NCI-H345 treated with DMSO at 0.1 percent for 48 hours (cell line): ENCODE data around the gene KCNQ1OT1.

Source experiments
- DNase-seq: peaks from one replicate; lab custom pipeline; 2025; ENCODE audit not compliant: unreplicated experiment; lab: John Stamatoyannopoulos, UW

The KCNQ1OT1 gene

DNA sequence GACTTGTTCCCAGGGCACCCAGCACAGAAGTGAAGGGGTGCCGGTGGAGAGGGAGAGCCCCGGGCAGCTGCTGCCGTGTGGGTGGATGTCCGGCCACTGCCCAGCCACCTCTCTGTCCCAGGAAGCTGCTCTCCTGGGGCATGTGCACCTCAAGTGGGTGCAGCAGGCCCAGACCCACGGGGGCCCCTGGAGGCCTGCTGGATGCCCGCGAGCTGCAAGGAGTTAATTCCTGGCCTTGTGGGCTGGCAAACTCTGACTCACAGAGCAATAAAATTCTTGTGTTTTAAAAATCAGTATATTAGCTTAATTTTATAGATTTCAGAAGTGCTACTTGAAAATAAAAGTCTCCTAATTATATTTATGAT is 37.4 kb upstream of the KCNQ1OT1 start:
- no peak for DNase-seq

DNA sequence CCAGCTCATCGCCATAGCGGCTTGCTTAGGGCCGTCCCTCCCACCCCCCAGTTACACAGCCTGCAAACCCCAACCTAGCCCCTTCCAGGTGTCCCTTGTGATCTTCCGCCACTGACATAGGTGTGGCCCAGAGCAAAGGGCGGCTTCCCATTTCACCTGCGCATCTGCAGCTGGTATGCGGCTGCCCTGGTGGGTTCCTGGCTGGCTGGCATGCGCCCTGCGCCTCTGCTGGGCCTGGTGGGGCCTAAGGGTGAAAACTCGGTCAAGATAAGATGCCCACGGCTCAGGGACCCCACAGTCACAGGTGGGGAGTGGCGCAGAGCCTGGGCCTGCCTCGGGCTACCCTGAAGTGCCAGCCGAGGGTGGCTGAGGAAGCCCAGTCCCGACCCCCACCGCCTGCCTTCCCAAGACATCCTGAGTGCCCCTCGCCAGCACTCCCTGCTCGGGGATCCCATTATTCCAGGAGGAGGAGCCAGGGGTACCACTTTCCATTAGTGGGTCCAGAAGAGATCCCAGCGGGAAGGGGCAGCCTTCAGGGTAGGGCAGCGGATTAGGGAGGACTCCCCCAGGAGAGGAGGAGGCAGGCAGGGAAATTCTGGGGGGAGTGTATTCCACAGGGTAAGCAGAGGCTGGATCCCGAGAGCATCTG is 36.9 kb upstream of the KCNQ1OT1 start:
- DNase-seq: no peak

DNA sequence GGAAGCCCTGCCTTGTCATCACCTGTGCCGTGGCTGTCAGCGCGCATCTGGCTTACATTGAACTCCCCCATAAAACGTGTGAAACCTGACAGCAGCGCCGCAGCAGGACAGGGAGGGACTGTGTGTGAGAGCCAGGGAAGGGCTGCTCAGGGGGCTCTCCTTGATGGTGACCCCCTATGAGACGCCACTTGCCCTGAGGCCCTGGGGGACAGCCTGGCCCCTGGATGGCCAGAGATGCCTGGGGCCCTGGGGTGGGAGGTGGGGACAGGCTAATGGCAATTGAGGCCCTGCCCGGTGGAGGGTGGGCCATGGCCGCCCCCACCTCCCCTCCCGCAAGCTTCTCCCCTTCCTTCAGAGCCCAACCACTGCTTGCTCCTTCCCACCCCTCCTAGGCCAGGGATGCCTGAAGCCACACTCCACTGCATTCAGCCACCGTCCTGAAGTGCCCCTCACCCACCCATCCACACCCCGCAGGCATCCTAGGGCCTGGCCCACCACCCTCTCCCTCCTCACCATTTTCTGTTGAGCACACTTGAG is 35.3 kb upstream of the KCNQ1OT1 start:
- no peak for DNase-seq

DNA sequence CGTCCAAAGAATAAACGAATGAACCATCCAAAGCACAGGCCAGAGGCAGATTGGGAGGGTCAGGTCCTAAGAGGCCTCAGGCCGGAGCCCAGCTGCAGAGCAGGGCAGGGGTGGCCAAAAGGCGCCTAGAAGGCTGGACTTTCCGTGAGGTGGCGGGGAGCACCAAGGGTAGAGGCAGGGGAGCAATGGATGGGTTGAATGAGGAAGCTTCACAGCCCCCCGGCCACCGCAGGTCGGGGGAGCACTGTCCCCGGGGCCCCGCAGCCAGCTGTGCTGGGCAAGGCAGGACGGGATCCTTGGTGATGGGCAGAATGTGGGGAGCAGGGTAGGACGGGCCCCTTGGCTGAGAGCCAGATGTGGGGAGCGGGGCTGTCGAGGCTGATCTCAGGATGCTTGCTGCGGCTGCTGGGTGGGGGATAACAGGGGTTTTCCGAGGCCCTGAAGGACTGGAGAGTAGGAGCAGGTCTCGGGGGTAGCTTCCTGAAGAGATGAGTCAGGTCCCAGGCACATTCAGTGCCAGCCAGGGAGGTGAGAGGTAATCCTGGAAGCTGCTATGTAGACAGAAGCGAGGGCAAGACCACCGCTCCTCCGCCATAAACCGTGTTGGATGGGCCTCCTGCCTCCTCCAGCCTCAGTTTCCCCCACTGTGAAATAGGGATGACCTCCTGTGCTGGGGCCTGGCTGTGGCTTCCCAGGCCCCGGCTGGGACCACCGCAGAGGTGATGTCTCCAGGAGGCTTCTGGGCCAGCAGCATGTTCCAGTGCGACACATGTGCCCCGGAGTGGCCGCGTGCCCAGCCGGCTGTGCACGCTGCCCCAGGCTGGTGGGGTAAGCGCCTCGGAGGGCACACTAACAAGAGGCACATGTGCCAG is 34.6 kb upstream of the KCNQ1OT1 start:
- DNase-seq: no peak

DNA sequence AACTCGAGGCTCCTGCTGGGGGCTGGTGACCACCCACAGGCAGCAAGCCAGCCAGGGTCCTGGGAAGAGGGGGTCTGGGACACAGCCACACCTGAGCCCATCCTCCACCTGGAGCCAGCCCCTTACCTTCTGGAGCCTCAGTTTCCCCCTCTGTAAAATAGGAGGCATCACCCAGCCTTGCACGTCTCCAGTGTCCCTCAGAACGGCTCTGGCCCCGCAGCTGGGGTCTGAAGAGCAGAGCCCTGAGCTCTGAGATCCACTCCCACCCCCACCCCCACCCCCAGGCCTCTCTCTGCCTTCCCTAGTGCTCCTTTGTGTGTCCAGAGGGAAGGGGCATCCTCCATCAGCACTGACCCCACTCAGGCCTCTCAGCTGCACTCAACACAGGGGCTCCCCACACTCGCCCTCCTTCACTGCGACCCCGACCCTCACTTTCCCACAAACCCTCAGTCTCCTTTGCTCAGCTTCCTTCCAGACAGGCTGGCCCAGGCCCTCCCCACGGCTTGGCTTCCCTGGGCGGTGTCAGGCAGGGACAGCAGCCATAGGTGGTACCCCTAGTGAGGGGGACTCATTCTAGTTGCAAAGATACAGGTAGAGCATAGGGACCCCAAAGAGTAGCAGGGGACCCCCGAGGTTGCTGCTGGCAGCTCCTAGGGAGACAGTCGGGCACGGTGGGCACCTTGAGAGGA is 33.3 kb upstream of the KCNQ1OT1 start:
- DNase-seq: no peak

DNA sequence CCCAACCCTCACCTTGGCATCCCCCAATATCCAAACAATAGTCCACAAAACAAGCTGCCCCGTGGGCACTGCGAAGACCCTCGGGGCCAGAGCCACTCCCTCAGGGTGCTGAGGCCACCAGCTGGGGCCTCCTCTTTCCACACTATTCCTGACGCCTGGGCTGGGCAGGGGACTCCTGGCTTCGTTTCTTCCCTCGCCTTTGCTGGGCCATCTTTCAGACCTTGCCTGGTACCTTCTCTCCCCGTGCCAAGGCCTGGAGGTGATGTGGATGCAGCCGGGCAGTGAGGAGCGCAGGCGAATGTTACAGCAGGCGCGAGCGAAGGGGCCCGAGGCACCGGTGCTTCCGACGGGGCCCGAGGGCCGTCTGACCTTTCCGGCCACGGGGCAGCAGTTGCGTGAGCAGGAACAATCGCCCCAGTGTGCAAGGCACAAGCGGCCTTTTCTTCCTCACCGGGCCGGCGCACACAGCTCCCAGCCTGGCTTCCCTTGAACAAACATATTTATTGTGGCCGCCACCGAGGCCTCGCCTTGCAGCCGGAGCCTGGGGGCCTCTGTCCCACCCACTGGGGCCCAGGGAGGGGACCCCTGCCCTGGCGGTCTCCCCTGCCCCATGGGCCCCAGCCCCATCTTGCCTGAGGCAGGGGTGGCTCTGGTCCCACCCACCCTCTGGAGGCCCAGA is 32.6 kb upstream of the KCNQ1OT1 start:
- no peak for DNase-seq

DNA sequence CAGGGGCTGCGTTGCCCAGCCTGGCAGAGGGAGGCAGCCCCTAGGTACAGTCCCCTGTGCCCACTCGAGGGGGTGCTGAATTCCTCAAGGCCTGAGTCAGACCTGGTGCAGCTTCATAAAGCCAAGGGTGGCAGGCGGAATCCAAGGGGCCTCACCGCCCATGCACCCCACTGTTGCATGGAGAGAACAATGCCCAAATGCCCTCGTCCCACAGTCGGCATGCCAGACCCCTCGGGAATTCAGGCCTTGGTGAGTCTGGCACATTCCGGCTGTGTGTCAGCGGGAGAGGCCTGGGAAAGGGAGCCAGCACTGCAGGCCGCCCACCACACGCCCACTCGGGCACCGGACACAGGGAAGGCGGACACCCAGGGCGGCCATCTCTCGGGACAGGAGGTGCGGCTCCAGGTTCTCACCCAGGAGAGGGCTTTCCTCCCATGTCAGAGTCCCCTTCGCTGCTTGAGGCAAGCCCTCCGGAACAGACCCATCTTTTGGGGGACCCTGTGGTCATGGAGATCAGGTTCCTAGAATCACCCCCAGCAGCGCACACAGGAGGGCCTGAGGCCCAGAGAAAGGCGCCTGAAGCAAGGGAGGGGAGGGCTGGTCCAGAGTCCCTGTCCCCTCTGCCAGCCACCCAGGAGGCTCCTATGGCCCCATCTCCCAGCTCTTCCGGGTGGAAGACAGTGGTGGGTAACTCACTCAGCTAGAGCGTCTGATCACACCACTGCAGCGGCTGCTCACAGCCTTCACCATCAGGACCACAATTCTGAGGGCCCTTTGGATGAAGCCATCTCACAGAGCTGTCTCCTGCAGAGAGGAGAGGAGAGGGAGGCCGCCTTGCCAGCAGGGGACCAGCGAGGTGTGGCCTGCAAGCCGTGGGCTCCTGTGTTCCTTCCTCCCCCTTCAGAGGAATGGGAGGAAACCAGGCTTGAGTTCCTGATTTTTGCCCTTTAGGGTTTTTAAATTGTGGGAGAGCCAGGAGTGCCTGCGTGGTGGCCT is 31.6 kb upstream of the KCNQ1OT1 start:
- DNase-seq: no peak

DNA sequence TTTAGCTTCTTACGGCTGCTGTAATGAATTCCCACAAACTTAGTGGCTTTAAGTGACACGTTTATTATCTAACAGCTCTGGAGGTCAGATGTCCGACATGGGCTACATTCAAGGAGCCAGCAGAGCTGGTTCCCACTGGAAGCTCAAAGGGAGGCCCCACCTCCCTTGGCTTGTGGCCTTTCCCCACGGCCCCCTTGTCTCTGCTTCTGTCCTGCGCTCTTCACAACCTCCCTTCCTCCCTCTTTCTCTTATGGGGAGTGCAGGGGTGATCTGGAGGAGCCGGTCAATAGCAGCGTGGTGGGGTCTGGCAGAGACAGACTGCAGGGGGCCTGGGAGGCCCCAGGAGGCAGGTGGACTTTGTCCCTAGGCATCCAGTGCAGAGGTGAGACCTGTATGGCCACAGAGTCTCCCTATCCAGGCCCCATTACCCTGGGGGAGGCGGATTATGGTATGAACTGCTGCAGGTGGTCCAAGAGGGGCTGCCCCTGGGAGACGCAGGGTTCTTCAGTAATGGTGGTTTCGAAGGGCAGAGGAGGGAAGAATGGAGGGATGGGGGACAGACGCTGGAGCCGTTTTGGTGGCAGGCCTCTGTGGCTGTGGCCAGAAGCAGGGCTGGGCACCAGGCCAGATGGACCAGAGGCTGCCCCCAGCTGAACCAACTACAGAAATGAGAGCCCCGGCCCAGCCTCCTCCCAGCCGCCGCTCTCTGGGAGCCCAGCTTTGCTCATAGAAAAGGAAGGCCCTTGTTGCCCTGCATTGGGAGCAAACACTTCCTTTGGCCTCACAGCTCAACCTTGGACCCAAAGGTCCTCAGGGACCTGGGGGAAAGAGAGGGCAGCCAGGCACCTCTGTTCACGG is 30.7 kb upstream of the KCNQ1OT1 start:
- DNase-seq: no peak

DNA sequence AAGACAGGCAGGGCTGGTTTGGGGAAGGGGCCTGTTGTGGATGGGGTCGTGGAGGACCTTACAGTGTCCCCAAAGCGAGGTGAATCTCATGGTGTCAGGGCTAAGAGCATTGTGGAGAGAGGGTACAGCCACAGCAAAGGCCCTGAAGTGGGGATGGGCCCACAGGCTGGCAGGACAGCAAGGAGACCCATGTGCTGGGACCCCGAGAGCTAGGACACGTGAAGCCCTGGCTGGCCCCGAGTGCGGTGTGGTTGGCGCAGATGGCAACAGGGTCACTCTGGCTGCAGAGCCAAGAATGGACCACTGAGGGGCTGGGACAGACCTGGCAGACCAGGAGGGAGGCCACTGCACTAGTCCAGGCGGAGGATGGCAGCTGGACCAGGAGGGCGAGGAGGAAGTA is 30.0 kb upstream of the KCNQ1OT1 start:
- no peak for DNase-seq

DNA sequence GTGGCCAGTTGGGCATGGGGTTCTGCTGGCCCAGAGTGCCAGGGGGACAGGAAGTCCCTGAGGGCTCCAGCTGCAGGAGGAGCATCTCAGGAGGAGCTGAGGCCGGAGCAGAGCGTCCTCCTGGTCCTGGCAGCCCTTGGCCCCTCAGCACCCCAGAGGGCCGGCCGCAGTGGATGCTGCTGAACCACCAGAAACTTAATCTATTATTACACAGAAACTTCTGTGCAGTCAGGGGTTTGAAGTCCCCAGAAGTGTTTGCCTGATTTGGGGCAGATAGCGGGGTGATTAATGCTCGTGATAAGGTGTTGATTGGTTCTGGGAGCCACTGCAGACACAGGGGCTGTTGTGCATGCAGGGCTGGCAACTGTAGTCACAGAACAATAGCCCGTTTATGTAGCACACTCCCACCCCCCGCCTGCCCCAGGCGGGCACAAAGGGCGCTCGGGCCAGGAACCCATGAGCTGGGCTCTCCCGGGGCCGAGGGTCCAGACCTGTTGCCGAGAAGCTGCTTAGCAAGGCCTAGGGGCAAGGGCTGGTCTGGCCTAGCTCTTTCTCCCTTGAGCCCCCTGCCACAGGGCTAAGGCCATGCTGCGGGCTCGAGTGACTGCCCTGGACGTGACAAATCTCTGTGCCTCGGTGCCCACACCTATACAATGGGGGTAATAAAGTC is 29.0 kb upstream of the KCNQ1OT1 start:
- DNase-seq: no peak

DNA sequence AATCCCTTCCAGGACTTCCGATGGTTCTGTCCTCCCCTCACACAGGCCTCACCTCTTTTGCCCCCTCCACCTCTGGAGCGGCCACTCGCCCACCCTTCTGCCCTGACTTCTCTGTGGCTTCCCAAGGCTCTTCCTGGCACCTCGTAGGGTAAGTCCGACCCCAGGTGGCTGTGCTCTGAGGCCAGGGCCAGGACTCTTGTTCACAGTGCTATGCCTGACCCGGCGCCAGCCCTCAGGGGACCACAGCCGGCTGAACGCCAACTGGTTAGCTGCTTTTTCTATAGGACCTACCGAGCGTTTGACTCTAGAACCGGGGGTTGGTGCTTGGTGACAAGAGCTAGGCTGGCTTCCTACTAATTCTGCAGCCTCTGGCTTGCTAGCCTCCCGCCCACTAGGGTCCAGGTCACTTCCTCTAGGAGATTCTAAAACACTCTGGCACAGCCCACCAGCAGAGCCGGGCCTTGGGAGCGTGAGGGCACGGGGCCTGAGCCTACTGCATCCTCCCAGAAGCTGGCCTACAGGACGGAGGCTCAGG is 28.4 kb upstream of the KCNQ1OT1 start:
- DNase-seq: no peak

DNA sequence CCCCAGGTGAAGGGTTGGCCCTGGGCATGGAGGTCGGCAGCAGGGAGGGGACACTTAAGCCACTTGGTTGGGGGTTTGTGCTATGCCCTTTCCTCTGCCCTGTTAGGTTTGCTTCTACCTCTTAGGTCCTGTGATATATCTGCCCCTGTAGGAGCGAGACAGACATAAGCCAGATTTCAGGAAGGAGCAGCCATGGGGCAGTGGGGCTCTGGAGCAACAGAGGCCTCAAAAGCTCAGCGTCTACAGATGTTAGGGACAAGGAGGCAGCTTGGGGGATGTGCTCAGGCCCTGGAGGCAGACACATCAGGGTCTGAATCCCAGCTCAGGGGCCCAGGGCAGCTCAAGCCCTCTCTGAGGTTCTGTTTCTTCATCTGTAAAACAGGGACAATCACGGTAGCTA is 27.2 kb upstream of the KCNQ1OT1 start:
- no peak for DNase-seq

DNA sequence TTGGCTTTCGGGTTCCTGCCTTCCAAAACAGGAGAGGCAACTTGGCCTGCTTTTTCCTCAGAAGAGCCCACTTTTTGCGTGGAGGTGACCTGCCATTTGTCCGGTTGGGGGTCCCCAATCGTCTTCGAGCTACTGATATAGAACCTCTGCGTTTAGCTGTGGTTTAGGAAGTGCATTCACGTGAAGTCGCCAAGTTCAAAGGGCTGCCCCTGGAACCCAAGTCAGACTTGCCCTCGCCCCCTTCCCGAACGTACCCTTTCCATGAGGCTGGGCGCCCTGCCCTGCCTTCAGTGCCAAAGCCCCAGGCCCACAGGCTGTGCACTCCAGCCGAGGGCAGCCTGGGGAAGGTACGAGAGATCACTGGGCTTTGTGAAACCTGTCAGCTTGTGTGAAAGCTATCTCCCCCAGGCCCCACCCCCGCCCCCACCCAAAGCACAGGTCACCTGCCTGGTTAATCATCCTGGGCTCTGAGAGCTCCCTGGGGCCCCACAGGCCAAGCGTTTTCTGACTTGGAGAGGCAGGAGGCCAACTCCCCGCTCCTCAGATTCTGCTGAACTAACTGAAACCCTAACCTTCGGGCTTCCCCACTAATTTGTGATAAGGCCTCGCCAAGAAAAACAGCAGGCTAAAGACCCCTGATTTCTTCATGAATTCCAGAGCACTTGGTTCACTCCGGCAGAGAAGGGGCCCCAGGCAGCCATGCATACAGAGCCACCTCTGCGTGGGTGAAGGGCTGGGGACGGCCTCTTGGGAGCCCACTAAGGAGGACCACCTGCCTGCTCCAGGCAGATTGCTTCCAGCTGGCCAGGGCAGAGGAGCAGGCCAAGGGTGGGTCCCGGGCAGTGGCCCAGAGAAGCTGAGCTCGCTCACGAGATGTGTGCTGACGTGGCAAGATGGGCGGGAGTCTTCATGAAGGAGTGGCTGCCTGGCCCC is 25.8 kb upstream of the KCNQ1OT1 start:
- no peak for DNase-seq

DNA sequence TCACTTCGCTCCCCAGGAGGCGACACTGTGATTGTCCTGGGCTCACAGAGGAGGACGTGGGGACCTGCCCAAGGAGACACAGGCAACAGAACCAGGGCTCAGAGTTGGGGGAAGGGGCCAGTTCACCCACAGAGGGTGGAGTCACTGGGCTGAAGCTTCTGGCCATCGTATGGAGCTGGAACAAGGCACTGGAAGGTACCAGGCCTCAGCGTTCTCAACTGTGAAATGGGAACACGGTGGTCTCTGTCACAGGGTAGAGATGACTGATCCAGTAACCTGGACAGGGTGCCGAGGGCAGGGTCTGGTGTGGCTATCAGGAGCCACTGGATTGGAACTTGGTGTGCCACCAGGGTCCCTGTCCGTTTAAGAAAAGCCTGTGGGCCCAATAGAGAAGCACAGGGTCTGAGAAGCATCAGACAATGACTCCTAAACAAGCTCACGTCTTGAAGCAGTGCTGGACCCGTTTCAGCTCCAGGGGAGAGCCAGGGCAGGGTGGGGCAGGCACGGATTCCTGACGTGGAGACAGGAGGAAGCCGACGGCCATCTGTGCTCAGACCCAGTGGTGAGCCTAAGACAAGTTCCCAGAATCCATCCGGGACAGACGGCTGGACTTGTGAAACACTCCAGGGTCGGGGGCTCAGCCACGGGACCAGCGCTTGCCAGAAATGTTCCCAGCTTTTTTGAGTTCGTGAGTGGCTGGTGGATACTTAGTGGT is 25.0 kb upstream of the KCNQ1OT1 start:
- no peak for DNase-seq

DNA sequence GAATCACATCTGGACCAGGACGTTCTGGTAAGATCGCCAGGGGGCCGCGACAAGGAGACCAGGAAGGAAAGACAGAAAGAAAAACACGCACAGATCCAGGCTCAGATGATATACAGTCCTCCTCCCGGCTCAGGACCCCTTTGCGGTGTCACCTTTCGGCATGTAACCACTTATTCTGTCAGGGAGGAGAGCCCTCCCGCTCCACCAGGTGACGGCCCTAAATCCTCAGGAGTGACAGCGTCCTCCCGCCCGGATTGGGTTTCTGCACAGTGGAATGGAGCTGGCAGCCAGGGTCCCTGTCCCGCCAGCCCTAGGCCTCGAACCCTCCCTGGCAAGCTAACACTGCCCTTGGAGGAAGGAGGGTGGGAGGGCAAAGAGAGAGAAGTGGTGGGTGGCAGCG is 24.3 kb upstream of the KCNQ1OT1 start:
- DNase-seq: no peak

DNA sequence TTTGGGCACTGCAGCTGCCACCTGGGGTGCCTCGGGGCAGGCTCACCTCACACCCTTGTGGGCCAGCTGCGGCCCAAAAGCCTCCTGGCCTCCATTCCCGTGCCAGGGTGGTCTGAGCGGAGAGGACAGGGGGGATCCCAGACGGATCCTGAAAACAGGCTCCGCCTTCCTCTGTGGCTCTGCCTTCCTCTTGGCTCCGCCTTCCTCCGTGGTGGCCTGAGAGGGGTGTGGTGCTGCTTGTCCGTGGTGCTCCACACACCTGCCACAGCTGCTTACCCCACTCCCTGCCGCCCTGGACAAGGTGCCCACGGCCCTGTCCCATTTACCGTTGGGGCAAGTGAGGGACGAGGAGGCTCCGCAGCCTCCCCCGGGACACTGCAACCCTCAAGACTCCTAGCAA is 23.2 kb upstream of the KCNQ1OT1 start:
- DNase-seq: no peak
